Fibroblast of gingiva (primary cell): ENCODE measurements around the gene TRMT2A.
"Not testable (repeated sequence)": the region's sequence is repeated elsewhere in the genome, so short reads cannot be mapped to it uniquely, and the experiment has no call there.

Experiments used
- DNase-seq: peaks from one replicate; pipeline ENCODE4 v3.0.0-alpha.2; 2011; ENCODE audit warnings: low read depth

The TRMT2A gene

DNA sequence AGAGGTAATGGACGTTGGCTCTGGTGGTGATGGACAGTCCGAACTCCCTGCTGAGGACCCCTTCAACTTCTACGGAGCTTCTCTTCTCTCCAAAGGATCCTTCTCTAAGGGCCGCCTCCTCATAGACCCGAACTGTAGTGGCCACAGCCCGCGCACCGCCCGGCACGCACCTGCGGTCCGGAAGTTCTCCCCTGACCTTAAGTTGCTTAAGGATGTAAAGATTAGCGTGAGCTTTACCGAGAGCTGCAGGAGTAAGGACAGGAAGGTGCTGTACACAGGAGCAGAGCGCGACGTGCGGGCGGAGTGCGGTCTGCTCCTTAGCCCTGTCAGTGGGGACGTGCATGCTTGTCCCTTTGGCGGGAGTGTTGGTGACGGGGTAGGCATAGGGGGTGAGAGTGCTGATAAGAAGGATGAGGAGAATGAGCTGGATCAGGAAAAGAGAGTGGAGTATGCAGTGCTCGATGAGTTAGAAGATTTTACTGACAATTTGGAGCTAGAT is 30.9 kb downstream of the TRMT2A start:
- no peak for DNase-seq

DNA sequence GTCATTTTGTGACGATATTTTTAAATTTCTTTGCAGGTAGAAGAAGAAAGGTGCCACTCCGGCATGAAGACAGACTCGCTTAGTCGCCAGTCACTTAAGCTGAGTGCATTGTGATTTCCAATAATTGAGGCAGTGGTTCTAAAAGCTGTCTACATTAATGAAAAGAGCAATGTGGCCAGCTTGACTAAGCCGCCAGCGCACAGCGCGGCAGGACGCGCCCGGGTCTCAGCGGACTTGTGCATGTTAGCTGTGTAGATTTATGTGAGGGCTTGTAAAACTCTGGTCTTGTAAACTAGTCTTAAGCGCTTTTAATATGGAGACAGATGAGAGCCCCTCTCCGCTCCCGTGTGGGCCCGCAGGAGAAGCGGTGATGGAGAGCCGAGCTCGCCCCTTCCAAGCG is 31.4 kb downstream of the TRMT2A start:
- DNase-seq, result no peak

DNA sequence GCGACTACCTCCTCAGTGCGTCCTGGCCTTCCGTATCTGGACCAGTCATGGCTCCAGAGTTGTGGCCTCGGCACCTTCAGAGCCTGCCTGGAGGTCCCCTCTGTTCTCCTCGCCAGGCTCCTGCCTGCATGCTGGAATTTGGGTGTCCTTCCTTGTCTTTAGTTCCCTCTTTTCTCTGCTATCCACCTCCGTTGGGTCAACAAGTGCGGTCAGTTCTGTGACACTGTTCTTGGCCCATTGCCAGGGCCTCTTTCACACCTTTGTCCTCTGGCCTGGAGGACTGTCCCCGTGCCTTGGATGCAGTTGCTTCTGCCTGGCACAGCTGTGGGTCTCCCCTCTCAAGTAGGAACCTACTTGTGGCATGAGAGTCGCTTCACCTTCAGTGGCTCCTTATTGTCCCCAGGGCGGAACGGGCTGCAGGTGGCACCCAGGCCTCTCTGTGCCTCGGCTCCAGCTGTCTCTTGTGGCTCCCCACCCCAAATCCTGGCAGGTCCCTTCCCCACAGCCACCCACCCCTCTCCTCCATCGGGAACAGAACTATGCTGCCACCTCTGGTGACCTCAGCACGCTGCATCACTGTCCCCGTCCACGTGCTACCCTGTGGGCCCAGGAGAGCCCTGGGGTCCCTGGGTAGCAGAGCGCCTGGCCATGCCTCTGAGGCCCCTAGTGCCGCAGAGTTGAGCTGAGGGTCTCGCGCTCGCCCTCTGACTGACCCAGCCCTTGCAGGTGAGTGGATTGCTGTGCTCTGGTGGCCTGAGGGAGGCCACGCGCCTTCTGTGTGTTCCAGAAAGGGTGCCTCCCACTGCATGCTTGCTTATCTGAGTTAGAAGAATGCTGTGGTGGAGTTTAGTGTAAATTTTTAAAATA is 32.2 kb downstream of the TRMT2A start:
- no peak for DNase-seq

DNA sequence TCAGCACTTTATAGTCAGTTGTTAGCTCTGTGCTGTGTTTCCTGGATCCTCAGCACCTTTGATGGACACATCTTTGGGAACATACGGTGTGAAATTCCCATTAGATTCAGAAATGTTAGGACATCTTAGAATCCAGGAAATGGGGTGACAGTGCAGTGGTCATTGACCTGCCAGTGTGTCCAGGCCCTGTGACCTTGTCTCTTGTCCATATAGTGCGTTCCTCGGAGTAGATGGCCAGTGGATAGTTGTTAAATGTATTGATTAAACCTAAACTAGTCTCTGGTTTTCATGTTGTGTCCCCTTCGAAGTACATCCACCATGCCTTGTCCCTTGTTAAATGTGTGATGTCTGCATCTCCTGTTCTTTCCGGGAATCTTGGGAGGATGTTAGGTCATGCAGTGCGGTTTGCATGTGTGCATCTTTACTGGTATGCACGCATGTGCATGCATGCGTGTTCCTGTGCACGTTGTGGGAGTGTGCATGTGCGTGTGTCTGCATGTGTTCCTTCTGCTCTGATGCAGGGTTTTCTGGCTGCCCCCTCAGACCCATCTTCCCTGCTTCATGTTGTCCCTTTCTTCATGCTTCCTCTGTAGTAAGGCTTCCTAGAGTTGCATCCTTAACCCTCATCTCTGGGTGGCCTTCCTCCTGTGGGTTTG is 33.0 kb downstream of the TRMT2A start:
- DNase-seq, result no peak

DNA sequence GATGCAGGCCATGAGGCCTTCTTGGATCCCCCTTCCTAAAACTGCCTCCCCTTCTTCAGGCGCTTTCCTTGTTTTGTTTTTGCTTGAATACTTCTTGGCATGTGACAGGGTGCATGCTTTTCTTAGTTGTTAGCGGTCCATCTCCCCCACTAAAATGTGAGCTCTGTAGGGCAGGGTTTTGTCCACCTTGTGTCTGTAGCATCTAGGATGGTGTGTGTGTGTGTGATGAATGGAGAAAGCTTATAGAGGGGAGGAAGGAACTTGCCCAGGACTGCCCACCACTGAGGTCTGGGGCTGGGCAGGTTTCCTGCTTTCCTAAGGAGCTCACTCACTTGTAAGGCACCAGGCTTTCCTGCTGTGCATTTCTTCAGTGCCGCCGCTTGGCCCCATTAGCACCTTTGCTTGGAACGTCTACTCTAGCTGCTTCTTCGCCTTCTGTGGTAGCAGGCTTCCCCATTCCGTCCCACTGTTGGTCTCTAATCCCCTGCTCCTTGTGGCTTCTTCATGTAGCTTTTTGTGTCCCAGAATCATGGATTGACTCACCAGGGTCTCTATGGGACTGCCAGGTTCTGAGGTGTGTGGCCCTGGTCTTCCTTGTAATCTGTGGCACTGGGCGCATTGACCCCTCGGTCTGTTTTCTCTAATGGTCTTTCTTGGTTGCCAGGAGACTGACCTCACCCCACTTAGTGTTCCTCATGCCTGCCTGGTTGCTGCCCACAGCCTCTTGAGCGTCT is 33.7 kb downstream of the TRMT2A start:
- DNase-seq, result no peak

DNA sequence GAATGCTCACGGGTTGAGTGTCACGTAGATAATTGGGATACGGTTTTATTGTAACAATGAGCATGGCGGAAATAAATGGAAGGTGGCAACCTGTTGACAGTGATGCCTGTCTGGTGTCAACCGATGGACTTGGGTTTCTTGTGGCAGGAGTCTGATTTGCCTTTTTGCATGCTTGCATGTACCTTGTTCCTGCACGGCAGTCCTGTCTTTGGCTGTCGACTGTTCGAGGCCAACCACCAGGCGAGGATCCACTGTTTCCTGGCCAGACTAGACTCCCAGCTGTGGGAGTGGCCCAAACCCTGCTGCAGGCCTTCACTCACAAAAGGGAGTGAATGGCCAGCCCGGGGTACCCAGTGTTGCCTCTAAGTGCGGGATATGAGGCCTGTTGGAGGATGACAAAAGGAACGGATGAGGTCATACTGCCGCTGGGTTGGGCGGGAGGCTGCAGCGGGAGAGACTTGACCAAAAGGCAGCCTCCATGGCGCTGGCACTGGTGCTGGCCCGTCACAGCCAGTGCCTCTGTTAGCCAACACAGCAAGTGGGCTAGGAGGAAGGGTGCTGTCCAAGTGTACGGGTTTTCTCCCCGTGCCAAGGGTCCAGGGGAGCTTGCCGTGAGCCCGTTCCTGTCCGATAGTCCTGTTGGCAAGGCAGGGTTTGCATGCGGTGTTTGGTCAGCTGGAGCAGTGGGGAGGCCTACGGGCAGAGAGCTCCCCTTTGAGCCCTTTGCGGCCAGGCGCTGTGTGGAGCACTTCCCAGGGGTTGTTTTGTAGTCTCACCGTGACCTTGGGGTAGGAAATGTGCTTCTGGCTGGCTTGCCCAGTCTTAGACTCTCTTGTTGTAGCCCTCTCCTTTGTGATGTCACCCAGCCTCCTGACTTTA is 36.0 kb downstream of the TRMT2A start:
- DNase-seq, result peak; percentile 60

DNA sequence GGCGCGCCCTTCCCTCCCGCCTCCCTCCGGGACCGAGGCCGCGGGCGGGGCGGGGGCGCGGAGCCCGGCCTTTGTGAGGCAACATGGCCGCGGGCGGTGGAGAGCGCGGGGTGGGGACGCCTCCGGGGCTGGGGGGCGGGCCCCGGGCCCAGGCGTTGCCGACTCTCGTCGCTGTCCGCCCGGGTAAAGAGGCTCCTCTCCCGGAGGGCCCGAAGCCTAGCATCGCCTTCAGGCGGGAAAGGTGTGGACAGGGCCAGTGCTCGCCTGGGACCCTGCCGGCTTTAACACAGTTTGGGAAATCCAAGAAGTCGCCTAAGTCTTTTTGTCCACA is 36.6 kb downstream of the TRMT2A start:
- DNase-seq, result peak; percentile 61

DNA sequence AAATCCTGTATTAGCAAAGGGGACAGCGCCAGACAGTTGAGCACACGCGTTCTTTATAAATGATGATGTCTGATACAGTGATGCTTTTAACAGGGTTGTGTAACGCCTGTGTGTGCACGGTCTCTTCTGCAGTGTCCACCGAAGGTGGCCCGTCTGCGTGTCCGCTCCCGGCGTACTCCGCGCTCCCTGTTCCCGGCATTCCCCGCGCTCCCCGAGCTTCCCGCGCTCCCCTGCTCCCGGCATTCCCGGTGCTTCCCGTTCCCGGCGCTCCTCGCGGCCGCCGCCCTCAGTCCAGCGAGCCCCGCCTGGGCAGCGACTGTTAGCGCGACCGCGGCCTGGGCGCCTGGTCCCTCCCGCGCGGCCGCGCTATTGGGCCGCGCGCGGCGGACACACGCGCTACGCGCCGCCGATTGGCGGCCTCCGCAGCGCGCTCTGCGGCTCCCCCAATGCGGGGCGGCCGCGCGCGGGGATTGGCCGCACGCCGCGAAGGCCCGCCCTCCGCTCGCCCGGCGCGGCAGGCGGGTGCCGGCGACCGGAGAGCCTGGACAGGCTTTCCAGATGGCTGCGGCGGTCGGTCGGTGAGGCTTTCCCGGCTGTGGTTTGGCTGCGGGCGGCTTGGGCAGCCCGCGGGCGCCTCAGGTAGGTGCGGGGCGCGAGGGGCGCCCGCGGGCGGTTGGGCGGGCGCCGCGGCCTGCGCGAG is 37.1 kb downstream of the TRMT2A start, which contains the start of gene DGCR8:
Gene DGCR8 (plus strand): TSS at position 497 of the 700 bp plus-strand sequence. CDS start 5,723 bp downstream, outside the sequence.
- DNase-seq, result peak; percentile 96

DNA sequence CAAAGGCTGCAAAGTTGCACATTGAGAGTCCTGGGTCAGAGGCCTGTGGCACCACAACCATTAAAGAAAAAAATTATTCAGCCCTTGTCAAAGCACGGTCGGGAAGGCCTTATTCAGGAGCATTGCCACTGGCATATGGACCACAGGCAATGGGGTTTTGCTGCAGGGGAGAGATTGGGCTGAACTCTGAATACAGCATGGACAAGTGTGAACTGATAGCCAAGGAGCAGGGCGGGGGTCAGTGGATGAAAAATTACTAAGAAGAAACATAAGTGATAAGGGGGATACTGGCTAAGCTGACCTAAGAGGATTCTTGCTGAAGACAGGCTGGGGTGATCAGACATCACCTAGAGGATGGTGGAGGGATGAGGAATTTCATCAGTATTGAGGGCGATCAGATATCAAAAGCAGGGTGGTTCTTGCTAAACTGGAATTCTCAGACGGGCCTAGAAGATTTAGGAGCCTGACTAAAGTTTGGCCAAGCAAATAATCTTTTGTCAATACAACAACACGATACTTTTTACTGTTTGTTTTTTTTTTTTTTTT is 40.3 kb downstream of the TRMT2A start:
- DNase-seq, result no peak

DNA sequence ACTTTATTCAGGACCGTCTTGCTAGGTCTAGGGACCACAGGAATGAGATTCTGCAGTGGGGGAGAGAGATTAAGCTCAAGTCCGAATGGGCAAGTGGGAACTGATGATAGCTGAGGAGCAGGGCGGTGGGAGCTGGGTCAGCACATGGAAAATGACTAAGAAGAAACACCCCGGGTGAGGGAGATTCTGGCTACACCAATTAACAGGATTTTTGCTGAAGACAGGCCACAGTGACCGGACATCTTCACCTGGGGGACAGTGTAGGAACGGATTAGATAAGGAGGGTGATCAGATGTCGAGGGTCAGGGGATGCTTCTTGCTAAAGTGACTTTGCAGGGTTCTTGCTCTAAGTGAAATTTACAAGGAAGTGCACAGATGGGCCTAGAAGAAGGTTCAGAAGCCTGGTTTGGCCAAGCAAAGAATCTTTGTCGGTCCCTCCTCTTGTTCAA is 45.5 kb downstream of the TRMT2A start:
- DNase-seq, result no peak

DNA sequence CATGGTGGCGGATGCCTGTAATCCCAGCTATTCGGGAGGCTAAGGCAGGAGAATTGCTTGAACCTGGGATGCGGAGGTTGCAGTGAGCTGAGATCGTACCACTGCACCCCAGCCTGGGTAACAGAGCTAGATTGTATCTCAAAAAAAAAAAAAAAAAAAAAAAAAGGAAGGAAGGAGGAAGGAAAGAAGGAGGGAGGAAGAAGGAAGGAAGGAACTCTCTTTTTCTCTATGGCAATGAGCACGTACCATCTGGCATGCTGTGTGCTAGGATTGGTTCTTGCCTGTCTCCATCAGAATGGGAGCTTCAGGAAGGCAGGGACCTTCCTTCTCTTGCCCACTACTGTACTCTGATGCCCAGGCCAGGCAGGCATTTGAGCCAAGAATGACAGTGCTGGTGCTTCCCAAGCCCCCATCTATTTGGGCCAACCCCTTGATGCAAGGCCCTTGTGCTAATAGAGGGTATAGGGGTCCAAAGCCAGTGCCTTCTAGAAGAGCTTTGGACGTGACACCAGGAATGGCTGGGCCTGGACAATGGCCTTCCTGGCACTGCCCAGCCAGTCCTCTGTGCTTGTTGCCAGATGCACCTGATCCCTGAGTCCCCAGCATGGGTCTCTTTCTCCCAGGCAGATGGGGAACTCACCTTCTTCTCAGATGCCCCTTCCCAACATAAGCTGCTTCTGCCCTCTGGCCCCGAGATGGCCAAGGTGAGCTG is 47.5 kb downstream of the TRMT2A start:
- no peak for DNase-seq

DNA sequence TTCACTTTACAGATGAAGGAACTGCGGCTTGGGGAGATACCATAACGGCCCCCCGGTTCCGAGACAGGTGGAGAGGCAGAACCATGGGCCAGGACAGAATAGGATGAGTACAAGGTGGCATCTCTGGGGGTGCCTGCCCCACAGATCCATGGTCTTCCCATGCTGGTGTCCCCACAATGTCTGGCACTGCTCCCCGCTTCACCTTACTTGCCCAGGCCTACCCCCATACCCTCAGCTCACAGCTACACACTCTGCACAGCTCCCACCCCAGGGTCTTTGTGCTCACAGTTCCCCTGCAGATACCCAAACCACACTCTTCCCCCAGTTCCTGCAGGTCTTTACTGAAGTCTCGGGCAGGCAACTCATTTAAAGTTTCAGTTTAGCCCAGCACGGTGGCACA is 48.4 kb downstream of the TRMT2A start:
- no peak for DNase-seq

DNA sequence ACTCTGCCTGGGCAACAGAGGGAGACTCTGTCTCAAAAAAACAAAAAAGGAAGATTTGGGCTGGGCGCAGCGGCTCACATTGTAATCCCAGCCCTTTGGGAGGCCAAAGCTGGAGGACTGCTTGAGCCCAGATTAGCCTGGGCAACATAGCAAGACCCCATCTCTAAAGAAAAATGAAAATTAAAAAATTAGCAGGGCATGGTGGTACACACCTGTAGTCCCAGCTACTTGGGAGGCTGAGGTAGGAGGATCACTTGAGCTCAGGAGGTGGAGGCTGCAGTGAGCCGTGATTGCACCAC is 49.7 kb downstream of the TRMT2A start:
- DNase-seq, result not testable (repeated sequence)

DNA sequence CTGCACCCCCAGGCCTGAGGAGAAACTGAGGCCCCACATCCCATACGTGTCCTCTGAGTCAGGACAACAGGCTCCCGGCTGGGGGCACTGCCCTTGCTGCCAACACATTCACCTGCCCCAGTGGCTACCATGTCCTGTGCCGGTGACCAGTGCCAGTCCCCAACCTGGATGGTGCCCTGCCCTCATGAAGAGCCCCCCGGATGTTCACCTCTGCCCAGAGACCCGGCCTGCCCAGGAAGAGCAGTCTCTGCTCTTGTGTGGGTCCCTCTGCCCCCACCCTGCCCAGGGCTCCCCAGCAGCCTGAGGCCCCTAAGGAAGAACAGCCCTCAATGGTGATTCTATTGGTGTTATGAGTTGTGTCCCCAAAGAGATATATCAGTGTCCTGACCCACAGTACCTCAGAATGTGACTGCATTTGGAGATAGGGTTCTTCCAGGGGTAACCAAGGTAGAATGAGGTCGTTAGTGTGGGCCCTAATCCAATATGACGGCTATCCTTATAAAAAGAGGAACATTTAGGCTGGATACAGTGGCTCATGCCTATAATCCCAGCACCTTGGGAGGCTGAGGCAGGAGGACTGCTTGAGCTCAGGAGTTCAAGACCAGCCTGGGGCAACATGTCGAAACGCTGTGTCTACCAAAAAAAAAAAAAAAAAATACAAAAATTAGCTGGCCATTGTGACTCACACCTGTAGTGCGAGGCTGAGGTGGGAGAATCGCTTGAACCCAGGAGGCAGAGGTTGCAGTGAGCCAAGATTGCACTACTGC is 50.2 kb downstream of the TRMT2A start:
- no peak for DNase-seq

DNA sequence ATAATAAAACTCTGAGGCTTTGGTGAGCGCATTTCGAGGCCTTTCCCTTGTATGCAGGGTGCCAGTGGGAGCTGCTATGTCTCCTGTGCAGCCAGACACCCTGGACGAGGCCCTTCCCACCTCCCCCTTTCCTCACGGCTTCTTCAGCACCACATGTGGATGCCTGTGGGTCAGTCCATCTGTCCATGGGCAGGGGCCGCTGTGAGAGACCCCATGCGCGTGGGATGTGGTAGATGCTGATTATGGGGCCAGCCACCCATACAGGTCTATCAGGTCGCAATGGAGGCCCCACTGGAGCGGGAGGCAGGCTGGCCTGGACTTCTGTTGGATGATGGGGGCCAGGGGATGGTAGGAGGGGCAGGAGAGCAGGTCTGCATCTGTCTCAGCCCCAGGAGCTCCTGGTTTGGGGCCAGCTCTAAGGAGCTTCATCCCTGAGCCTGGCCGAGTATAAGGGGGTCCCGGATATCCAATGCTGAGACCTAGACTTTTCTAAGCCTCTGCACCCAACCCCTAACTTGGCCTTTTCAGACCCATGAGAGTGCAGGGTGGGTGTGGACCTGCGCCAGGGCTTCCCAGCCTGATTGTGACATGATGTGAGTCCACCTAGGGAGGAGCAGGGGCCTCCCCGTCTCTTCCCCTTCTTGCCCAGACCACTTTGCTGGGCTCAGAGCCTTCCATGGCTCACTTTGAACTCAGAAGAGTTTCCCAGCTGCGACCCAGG is 51.0 kb downstream of the TRMT2A start:
- no peak for DNase-seq

DNA sequence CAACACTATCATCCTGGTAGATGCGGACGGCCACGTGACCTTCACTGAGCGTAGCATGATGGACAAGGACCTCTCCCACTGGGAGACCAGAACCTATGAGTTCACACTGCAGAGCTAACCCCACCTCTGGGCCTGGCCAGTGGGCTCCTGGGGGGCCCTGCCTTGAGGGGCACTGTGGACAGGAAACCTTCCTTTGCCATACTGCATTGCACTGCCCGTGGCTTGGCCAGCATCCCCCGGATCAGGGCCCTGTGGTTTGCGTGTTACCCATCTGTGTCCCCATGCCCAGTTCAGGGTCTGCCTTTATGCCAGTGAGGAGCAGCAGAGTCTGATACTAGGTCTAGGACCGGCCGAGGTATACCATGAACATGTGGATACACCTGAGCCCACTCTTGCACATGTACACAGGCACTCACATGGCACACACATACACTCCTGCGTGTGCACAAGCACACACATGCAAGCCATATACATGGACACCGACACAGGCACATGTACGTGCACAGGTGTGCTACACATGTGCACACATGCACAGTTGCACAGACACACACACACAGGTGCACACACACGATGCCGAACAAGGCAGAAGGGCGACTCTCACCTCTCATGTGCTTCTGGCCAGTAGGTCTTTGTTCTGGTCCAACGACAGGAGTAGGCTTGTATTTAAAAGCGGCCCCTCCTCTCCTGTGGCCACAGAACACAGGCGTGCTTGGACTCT is 52.3 kb downstream of the TRMT2A start:
- DNase-seq, result no peak

DNA sequence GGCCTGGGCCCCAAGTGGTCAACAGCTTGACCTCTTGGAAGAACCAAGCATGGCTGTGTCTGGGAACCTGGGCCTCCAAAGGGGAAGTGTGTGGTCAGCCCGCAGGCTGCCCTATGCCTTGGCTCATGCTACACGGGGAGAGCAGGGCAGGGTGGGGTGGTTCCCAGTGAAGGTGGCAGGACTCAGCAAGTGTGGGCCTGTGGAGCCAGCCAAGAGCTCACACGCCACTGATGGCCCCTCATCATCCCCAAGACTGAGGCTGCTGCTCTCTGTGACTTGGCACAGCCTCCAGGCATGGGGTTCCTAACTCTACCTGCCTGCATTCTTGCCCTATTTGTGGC is 52.9 kb downstream of the TRMT2A start:
- DNase-seq, result no peak
